Colonic mucosa (tissue), 4 donors: ENCODE results near the gene SPCS1. TPM values are rescaled to one million over a fixed set of nuclear protein-coding genes. Genes with fewer than 3 reads are reported as not detected.

Experiments used
- DNase-seq: peaks from one replicate; pipeline ENCODE4 v3.0.0-alpha.2; 2020
- H3K27ac ChIP-seq: fragments of 200-600 bp; one replicate; pipeline ENCODE4 v1.8.0; 2021
- H3K27me3 ChIP-seq: fragments of 200-600 bp; one replicate; pipeline ENCODE4 v1.8.0; 2021
- H3K36me3 ChIP-seq: fragments of 200-600 bp; one replicate; pipeline ENCODE4 v1.8.0; 2021
- H3K4me1 ChIP-seq: fragments of 200-600 bp; one replicate; pipeline ENCODE4 v1.8.0; 2021; ENCODE audit warnings: mild to moderate bottlenecking
- H3K4me3 ChIP-seq: fragments of 200-600 bp; one replicate; pipeline ENCODE4 v1.8.0; 2021
- H3K9ac ChIP-seq, 2 donors: one replicate each; pipeline ENCODE4 v1.7.0; 2013; ENCODE audit warnings: control low read depth in 2 of 2, low read depth in 2 of 2, low read length in 2 of 2
- H3K9me3 ChIP-seq: fragments of 200-600 bp; one replicate; pipeline ENCODE4 v1.8.0; 2021
- CTCF ChIP-seq: fragments of 200-600 bp; IDR thresholded peaks from one replicate; pipeline ENCODE4 v1.8.0; 2022; ENCODE audit warnings: antibody characterized with exemption, mild to moderate bottlenecking
- intact Hi-C: fragments of 100-400 bp; cut with DNase I; formaldehyde crosslinking; loops from one replicate; pipeline ENCODE4 v1.14.1; 2022
- total RNA-seq, 2 donors: library from RNA; stranded (reverse); fragmentation: NEBNext Ultra II Directional in 1 of 2; extraction: Animal tissue kit (Norgen Biotek cat#: 25700) in 1 of 2; gene quantifications; one replicate each; pipeline ENCODE4 v1.2.1, GENCODE V29; 2021
- donor health status: healthy.
- donor health status: DM: no; HTN: no; CAD: no.
- donor health status: DM: no; HTN: no; CAD: no.

The SPCS1 gene
- total RNA-seq, 2 donors from 2014 or later = 95.6 to 136 TPM

- peaks cover 4% of the 10 kb centered on the region for H3K4me1 ChIP-seq
- no peak for TF ChIP-seq CTCF
- no peak for DNase-seq
- H3K9ac ChIP-seq = no peak overlapping the region
- no peak overlapping the region for H3K4me3 ChIP-seq
- peaks cover 5% of the 10 kb centered on the region for H3K36me3 ChIP-seq
- intact Hi-C loops = no loop called here
- no peaks in the 10 kb centered on the region for H3K9me3 ChIP-seq
- no peaks in the 10 kb centered on the region for H3K27me3 ChIP-seq
- no peak overlapping the region for H3K27ac ChIP-seq
Measured at GRCh38 chr3:52678265-52679198, 27.4 kb upstream of the SPCS1 start.

GRCh38 chr3:52679199-52679538, 26.7 kb upstream of the SPCS1 start:
- Histone ChIP-seq H3K4me1 (peaks cover 4% of the 10 kb centered on the region), H3K27me3 (no peaks in the 10 kb centered on the region), H3K36me3 (peaks cover 5% of the 10 kb centered on the region), H3K9ac (no peak overlapping the region), H3K4me3 (no peak overlapping the region), H3K27ac (no peak overlapping the region), H3K9me3 (no peaks in the 10 kb centered on the region)
- intact Hi-C loops = no loop called here
- DNase-seq = no peak
- no peak for TF ChIP-seq CTCF

GRCh38 chr3:52679811-52680210, 26.1 kb upstream of the SPCS1 start:
- no peaks in the 10 kb centered on the region for H3K9me3 ChIP-seq
- DNase-seq = no peak
- H3K36me3 ChIP-seq = peaks cover 5% of the 10 kb centered on the region
- no peak for TF ChIP-seq CTCF
- no peak overlapping the region for H3K9ac ChIP-seq
- no peaks in the 10 kb centered on the region for H3K27me3 ChIP-seq
- no peak overlapping the region for H3K4me3 ChIP-seq
- intact Hi-C loops = no loop called here
- H3K4me1 ChIP-seq = peaks cover 4% of the 10 kb centered on the region
- H3K27ac ChIP-seq = no peak overlapping the region

- no peaks in the 10 kb centered on the region for H3K9me3 ChIP-seq
- peaks cover 4% of the 10 kb centered on the region for H3K4me1 ChIP-seq
Measured at GRCh38 chr3:52681596-52681995, 24.3 kb upstream of the SPCS1 start.

GRCh38 chr3:52682016-52682415, 23.9 kb upstream of the SPCS1 start:
- Histone ChIP-seq H3K9me3 (no peaks in the 10 kb centered on the region), H3K27me3 (no peaks in the 10 kb centered on the region), H3K4me1 (peaks cover 5% of the 10 kb centered on the region), H3K36me3 (peaks cover 5% of the 10 kb centered on the region), H3K4me3 (no peak overlapping the region), H3K27ac (no peak overlapping the region), H3K9ac (no peak overlapping the region)
- intact Hi-C loops = no loop called here
- DNase-seq = no peak
- TF ChIP-seq CTCF = no peak

More at GRCh38 chr3:52681596-52681995, 24.3 kb upstream of the SPCS1 start:
- TF ChIP-seq CTCF = no peak
- H3K27me3 ChIP-seq = no peaks in the 10 kb centered on the region
- intact Hi-C loops = no loop called here
- DNase-seq = no peak
- no peak overlapping the region for H3K27ac ChIP-seq
- peaks cover 5% of the 10 kb centered on the region for H3K36me3 ChIP-seq
- no peak overlapping the region for H3K9ac ChIP-seq
- H3K4me3 ChIP-seq = no peak overlapping the region
